Femur (tissue), 1 donor: ENCODE data around the gene IFITM2.
"Not testable (repeated sequence)": the region's sequence is repeated elsewhere in the genome, so short reads cannot be mapped to it uniquely, and the experiment has no call there.

Experiments used
- DNase-seq: peaks from one replicate; pipeline ENCODE4 v3.0.0-alpha.2; 2017

Gene IFITM2

GRCh38 chr11:293852-294661 lies 13.6 kb upstream of the IFITM2 start:
- no peak for DNase-seq

- no peak for DNase-seq
Observed at GRCh38 chr11:294780-295179, 12.8 kb upstream of the IFITM2 start.

DNA sequence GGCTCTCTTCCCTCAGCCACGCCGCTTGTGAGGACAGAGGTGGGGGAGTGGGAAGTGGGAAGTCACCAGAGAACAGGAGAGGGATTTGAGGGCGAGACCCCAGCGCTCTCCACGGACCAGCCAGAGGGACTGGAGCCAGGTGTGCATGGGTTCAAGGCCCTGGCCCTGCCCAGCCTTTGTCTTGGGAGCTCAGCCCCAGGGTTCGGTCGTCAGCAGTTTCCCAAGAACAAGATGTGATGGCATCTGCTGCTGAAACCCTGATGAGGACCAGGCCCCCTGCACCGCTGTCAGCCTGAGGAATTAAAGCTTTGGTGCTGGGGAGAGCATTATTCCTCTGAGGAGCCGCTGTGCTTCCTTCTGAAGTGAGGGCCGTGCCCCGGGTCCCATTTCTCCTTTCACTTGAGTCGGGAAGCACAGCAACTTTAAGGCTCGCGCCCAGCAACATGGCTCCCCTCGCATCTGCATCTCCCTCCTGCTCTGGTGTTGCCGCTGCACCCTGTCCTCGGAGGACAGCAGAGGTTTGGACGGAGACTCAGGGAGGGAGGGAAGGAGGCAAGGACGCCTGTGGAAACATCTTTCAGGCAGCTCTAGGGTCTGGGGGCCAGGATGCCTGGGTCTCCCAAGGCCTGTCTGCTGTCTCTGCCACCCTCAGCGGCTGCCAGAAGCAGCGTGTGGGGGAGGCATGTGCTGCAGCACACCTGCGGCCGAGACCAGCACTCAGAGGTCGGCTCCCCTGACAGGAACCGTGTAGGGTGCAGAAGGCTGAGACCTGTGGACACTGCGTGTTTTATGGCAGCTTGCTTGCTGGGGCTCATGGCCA lies 12.1 kb upstream of the IFITM2 start:
- peak; percentile 13 for DNase-seq

- DNase-seq = peak; percentile 28
Observed at GRCh38 chr11:296171-297050, 11.2 kb upstream of the IFITM2 start.

DNA sequence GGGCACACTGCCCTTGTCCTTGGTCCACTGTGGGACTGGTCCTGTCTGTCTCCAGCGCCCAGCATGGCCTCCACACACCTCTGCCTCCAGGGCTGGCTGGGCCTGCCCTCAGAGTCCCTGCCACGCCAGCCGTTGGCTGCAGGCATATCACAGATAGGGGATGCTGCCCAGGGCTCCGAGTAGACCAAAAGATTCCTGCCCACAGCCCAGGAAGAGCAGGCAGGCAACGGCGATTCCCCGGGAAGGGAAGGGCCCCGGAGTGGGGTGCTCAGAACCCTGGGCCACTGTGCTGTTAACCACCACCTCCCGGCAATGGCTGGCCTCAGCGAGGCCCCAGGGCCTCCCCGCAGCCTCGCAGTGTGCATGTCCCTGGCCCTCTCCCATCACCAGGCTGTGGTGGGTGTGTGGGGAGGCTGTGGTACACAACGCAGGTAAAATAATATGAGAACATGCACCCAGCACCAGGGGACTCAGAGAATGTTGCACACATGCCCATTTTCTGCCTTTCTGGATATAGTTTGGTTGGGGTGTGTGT lies 10.5 kb upstream of the IFITM2 start:
- no peak for DNase-seq

GRCh38 chr11:297586-298405 lies 9.8 kb upstream of the IFITM2 start:
- DNase-seq = peak; percentile 61

DNA sequence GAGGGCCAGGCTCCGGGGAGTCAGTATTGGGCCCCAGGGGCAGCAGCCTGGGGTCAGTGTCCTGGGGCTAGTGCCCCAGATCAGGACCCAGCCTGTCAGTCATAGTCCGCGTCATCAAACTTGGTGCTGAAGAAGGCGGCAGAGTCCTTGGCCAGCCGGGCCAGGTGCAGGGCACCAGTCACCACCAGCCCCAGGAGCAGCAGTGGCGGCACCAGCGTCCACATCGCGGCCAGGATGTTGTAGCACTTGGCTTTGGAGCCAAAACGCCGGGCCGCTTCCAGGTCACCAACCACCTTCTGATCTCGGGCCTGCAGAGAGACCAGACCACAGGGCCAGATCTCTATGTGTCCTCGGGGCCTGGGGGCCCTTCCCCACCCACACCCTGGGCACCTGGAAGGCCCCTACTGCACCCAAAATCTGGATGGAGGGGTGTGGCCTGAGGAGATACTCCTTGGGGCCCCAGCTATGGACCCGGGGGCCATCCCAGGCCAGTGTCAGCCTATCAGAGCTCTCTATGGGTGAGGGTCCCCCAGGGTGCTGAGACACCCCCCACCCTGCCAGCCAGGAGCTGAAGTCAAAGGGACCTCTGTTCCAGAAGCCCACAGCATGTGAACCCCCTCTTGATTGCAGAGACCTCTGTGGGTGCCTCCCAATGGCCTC lies 9.1 kb upstream of the IFITM2 start:
- DNase-seq = peak; percentile 28

DNA sequence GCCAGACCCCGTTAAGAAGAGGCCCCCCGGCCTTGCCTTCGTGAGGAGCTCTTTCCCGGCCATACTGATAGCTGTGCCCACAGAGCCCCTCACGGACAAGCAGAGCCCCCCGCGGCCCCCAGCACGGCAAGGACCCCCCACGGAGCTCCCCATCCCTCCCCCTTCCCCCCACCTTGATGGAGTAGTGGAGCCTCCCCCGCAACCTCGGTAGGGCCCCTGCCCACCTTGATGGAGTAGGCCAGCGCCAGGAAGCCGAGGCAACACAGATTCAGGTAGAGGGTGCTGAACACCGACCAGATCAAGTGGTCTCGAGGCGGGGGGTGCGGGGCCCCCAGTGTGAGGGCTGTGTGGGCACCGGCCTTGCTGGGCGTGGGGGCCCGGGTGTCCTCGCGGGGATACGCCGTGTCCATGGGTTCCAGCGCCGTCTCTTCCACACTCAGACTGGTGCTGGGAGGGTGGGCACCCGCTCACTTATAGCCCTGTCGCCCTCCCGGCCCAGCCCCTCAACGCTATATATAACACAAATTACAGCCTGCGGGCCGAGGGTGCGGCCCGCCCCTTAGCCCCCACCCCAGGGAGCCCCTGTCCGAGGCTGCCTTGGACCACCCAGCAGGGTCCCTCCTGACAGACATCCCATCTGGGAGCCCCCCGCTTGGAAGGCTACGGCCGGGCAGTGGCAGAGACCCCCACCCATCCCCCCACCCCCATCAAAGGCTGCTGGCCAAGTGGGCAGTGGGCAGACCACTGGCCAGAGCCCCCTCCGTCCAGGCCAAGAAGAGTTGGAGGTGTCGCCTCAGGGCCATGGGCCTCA lies 8.3 kb upstream of the IFITM2 start, which contains the start of gene IFITM5:
TSS of gene IFITM5 (minus strand) at position 446 of the 811 bp plus-strand sequence. CDS start at position 410, 36 bp downstream.
- peak; percentile 36 for DNase-seq

DNA sequence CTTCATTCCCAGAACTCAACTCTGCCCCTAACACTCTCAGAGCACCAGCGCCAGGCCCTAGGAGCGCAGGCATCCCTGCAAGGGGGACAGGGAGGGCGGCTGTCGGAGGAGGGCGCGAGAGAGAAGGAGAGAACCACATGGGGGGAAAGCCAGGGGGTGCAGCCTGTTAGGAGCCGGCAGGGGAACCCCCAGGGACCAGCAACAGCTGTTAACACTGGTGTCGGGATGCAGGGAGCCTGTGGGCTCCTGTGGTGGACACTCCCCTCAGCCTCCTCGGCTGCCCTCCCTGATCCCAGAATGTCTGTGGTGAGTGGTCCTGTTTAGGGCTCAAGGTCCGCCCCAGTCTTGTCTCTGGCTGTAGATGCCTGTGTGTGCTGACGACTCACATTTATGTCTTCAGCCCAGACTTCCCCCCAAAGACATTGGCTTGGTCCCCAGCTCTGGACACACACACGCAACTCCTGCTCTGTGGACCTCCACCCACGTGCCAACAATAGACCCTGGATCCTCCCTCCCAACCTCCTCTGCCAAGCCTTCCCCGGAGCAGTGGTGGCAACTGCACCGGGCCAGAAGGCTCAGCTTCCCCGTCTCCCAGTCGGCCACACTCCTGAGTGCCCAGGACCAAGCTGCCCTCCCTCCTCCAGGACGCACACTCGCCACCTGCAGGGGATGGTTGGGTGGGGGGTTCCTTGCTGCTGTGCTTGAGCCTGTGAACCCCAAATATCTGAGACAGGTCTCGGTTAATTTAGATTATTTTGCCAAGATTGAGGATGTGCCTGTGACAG lies 7.5 kb upstream of the IFITM2 start:
- DNase-seq = peak; percentile 78

- no peak for DNase-seq
Observed at GRCh38 chr11:303363-303762, 4.3 kb upstream of the IFITM2 start.

- no peak for DNase-seq
Observed at GRCh38 chr11:304061-304506, 3.5 kb upstream of the IFITM2 start.

DNA sequence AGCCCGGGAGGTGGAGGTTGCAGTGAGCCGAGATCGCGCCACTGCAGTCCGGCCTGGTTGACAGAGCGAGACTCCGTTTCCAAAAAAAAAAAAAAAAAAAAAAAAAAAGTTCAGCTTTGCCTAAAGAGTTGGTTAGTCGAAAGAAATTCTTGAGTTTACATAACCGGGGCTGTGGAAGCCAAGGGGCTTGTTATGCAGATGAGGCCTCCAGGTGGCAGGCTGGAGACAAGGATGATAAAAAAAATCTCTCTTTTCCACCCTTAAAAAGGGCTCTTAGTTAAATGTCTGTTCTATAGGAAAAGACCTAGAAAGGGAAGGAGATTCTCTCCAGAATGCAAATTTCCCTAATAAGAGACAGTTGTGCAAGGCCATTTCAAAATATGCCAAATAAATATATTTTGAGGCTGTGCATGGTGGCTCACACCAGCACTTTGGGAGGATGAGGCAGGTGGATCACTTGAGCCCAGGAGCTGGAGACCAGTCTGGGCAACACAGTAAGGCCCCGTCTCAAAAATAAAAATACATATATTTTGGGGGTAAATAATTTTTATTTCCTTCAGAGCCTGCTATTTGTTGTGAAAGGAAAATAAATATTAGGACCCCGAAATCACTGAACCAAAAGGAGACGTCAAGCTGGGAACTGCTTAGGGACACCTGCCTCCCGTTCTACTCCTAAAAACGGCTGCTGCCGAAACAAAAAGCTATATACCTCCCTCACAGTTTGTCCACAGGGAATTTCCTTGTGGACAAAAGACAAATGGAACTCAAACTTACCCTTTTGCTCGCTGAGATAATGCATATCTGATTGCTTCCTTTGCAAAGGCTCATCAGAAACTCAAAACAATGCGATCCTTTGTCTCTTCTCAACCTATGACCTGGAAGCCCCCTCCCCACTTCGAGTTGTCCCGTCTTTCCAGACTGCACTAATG lies 2.4 kb upstream of the IFITM2 start:
- DNase-seq = peak; percentile 80

DNA sequence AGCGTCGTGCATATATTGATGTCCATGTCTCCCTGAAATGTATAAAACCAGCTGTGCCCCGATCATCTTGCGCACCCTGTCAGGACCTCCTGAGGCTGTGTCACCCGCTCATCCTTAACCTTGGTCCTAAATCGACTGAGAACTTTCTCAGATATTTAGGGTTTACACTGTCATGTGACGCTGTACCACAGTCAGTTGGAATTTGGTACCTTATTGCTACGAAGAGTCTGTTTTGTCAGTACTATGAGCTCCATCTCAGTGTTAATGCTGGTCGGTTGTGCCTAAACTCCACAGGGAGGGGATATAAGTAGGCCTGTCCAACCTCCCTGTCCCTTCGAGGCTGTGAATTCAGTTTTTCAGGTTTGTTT lies 1.8 kb upstream of the IFITM2 start:
- DNase-seq = no peak

- DNase-seq = no peak
Observed at GRCh38 chr11:306645-307371, 808 bp upstream of the IFITM2 start.

DNA sequence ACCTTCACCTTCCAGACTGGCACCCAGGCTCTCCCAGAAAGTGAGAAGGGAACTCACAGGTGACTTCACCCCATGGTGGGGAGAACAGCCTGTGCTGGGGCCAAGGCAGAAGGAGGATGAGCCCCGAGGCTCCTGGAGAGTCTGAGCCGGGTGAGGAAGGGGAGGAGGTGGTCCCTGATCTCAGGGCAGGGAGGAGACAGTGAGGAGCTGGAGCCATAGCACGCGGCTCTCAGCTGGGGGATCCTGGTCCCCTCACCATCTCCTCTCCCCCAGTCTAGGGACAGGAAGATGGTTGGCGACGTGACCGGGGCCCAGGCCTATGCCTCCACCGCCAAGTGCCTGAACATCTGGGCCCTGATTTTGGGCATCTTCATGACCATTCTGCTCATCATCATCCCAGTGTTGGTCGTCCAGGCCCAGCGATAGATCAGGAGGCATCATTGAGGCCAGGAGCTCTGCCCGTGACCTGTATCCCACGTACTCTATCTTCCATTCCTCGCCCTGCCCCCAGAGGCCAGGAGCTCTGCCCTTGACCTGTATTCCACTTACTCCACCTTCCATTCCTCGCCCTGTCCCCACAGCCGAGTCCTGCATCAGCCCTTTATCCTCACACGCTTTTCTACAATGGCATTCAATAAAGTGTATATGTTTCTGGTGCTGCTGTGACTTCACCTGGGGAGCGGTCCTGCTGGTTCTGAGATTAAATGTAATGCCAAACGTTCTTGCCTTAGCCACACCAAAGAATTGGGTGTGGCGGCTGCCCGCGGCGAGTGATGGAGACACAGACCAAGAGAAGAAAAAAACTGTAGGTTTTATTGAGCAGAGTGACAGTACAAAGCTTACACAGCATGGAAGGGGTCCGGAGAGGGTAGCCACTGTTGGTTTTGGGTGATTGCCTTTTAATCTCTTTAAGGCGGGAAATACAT lies 1.4 kb downstream of the IFITM2 start:
- not testable (repeated sequence) for DNase-seq

DNA sequence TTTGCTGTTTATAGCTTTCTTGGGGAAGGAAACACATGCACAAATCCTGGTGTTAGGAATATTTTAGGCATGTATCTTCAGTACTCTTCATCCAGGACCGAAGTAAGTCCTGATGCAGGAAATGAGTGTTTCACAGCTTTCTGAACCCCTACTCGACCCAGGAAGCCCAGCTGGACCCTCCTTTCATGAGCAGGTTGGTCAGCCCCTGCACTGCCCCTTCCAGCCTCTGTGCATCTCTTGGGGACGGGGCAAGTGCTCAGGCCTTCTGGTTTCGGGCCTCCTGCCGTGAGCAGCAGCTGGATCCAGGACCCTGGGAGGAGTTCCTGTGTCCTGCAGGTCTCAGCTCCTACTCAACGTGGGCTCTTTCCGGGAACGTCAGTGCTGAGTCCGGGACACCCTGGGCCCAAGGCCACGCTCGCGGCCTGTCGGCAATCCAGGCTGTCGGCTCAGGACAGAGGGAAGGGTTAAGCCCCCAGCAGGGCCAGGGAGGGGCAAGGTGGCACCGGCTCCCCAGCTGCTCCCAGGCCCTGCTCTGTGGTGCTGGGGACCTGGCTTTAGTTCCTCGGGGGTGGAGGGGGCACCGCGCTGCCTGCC lies 2.5 kb downstream of the IFITM2 start:
- not testable (repeated sequence) for DNase-seq
